KMS-11 (cell line): ENCODE results near the gene TBC1D24.
"Not testable (repeated sequence)": the region's sequence is repeated elsewhere in the genome, so short reads cannot be mapped to it uniquely, and the experiment has no call there.

Experiments
- H2AFZ ChIP-seq: fragments of 200-600 bp; sonication (generic); 2 replicates; pipeline ENCODE4 v1.6.1; 2016; ENCODE audit warnings: antibody characterized with exemption, mixed run types, low read depth
- H3K27ac ChIP-seq: fragments of 200-600 bp; sonication (generic); 2 replicates; pipeline ENCODE4 v1.6.1; 2016; ENCODE audit warnings: mild to moderate bottlenecking, mixed run types
- H3K27me3 ChIP-seq: fragments of 200-600 bp; sonication (generic); 2 replicates; pipeline ENCODE4 v1.6.1; 2017; ENCODE audit warnings: mild to moderate bottlenecking, low read depth, mixed run types, moderate library complexity; ENCODE audit not compliant: insufficient read depth
- H3K36me3 ChIP-seq: fragments of 200-600 bp; sonication (generic); 2 replicates; pipeline ENCODE4 v1.6.1; 2017; ENCODE audit warnings: mild to moderate bottlenecking, mixed run types; ENCODE audit not compliant: insufficient read depth
- H3K4me1 ChIP-seq: fragments of 200-600 bp; sonication (generic); 2 replicates; pipeline ENCODE4 v1.6.1; 2016; ENCODE audit warnings: mild to moderate bottlenecking, low read depth, mixed run types; ENCODE audit not compliant: poor library complexity, severe bottlenecking
- H3K4me2 ChIP-seq: fragments of 200-600 bp; sonication (generic); 2 replicates; pipeline ENCODE4 v1.7.0; 2016; ENCODE audit warnings: mild to moderate bottlenecking, mixed run types
- H3K4me3 ChIP-seq: fragments of 200-600 bp; sonication (generic); IDR thresholded peaks from 2 replicates; pipeline ENCODE4 v1.6.1; 2017; ENCODE audit warnings: low read depth, low read length, mixed read lengths; ENCODE audit not compliant: insufficient read depth
- H3K79me2 ChIP-seq: fragments of 200-600 bp; sonication (generic); 2 replicates; pipeline ENCODE4 v1.6.1; 2016; ENCODE audit warnings: low read depth, mixed run types; ENCODE audit not compliant: insufficient read depth
- H3K9ac ChIP-seq: fragments of 200-600 bp; sonication (generic); 2 replicates; pipeline ENCODE4 v1.6.1; 2016; ENCODE audit warnings: mild to moderate bottlenecking, mixed run types
- H4K20me1 ChIP-seq: fragments of 200-600 bp; sonication (generic); 2 replicates; pipeline ENCODE4 v1.6.1; 2016; ENCODE audit warnings: mild to moderate bottlenecking, mixed run types; ENCODE audit not compliant: insufficient read depth
- TF ChIP-seq, protein P1 (sequence below): fragments of 200-600 bp; sonication (generic); conservative IDR thresholded peaks from 2 replicates; pipeline ENCODE4 v1.6.1; 2017; ENCODE audit warnings: low read depth, mild to moderate bottlenecking, antibody characterized with exemption, low read length, moderate library complexity, mixed read lengths

TBC1D24 gene

DNA sequence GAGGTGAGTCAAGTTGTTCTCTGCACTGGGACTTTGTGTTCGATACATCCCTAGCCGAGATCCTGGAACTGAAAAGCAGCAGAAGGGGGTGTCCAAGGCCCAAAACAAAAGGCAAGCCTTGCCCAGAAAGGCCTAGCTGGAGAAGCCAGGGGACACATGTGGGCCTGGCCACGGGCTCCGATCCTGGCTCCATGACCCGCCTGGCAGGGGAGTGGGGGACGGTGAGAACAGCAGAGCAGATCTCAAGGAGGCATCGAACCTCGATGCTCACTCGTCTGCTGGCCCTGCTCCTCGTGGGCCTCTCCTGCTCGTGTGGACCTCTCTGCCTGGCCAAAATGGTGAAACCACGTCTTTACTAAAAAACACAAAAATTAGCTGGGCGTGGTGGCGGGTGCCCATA, 36.8 kb upstream of the TBC1D24 start:
- Histone ChIP-seq H3K4me2 (no peak overlapping the region), H3K36me3 (peaks cover 7% of the 10 kb centered on the region; the same call in 1 of the 2 replicates), H3K9ac (no peak overlapping the region), H3K4me3 (no peak overlapping the region), H4K20me1 (no peaks in the 10 kb centered on the region), H3K4me1 (no peaks in the 10 kb centered on the region), H2AFZ (no peak overlapping the region), H3K27me3 (no peaks in the 10 kb centered on the region), H3K79me2 (no peaks in the 10 kb centered on the region), H3K27ac (no peak overlapping the region)
- TF ChIP-seq, protein P1, sequence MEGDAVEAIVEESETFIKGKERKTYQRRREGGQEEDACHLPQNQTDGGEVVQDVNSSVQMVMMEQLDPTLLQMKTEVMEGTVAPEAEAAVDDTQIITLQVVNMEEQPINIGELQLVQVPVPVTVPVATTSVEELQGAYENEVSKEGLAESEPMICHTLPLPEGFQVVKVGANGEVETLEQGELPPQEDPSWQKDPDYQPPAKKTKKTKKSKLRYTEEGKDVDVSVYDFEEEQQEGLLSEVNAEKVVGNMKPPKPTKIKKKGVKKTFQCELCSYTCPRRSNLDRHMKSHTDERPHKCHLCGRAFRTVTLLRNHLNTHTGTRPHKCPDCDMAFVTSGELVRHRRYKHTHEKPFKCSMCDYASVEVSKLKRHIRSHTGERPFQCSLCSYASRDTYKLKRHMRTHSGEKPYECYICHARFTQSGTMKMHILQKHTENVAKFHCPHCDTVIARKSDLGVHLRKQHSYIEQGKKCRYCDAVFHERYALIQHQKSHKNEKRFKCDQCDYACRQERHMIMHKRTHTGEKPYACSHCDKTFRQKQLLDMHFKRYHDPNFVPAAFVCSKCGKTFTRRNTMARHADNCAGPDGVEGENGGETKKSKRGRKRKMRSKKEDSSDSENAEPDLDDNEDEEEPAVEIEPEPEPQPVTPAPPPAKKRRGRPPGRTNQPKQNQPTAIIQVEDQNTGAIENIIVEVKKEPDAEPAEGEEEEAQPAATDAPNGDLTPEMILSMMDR = no peak

DNA sequence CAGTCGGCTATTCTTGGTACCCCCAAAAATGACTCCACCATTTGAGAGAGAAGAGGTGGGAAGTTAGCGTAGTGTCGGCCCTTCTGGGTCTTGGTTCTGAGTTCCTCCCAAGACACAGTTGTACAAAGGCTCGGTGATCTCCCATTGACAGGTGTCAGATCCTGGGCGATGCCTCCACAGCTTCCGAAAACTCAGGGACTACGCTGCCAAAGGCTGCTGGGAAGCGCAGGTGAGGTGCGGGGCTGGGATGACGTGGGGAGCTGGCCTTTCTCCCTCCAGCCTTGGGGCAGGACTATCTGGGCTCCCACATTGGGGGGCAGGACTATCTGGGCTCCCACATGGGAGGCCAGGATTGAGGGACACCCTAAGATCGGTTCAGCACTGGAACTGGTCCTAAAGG, 35.3 kb upstream of the TBC1D24 start:
- H3K4me1 ChIP-seq = no peaks in the 10 kb centered on the region
- H3K27me3 ChIP-seq = no peaks in the 10 kb centered on the region
- no peak overlapping the region for H3K4me2 ChIP-seq
- H3K79me2 ChIP-seq = no peaks in the 10 kb centered on the region
- no peak overlapping the region for H2AFZ ChIP-seq
- H4K20me1 ChIP-seq = no peaks in the 10 kb centered on the region
- H3K9ac ChIP-seq = no peak overlapping the region
- H3K27ac ChIP-seq = no peak overlapping the region
- TF ChIP-seq, protein P1 = no peak
- peaks cover 5% of the 10 kb centered on the region; the same call in 1 of the 2 replicates for H3K36me3 ChIP-seq
- H3K4me3 ChIP-seq = no peak overlapping the region

DNA sequence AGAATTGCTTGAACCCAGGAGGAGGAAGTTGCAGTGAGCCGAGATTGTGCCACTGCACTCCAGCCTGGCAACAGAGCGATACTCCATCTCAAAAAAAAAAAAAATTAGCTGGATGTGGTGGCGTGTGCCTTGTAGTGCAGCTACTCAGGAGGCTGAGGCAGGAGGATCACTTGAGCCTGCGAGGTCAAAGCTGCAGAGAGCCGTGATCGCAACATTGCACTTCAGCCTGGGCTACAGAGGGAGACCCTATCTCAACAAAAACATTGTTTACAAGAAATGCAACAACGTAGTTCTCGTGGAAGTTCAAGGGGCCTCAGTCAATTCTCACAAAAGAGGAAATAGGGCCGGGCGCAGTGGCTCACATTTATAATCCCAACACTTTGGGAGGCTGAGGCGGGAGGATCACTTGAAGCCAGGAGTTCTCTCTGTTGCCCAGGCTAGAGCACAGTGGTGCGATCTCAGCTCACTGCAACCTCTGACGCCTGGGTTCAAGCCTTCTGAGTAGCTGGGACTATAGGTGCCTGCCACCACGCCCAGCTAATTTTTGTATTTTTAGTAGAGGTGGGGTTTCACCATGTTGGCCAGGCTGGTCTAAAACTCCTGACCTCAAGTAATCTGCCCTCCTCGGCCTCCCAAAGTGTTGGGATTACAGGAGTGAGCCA, 33.7 kb upstream of the TBC1D24 start:
- H3K4me3 ChIP-seq, H3K27ac ChIP-seq, H3K4me1 ChIP-seq, H4K20me1 ChIP-seq, H3K79me2 ChIP-seq, H3K27me3 ChIP-seq, H3K36me3 ChIP-seq, H3K4me2 ChIP-seq, H3K9ac ChIP-seq, H2AFZ ChIP-seq: not testable (repeated sequence)

DNA sequence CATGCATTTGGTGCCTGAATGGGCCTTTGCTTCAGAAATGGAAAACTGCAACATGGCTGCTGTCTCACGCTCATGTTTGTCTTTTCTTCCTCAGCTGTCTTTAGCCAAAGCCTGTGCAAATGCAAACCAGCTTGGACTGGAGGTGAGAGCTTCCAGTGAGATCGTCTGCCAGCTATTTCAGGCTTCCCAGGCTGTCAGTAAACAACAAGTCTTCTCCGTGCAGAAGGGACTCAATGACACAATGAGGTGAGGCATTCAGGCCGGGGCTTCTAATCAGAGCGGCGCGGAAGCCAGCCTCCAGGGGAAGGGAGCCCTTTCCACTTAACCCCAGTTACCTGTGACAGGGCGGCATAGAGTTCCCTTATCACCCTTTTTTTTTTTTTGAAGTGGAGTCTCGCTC, 31.4 kb upstream of the TBC1D24 start:
- H2AFZ ChIP-seq = no peak overlapping the region
- H3K4me2 ChIP-seq = no peak overlapping the region
- no peaks in the 10 kb centered on the region for H3K4me1 ChIP-seq
- no peaks in the 10 kb centered on the region for H3K27me3 ChIP-seq
- H3K9ac ChIP-seq = no peak overlapping the region
- no peaks in the 10 kb centered on the region for H4K20me1 ChIP-seq
- no peak overlapping the region for H3K4me3 ChIP-seq
- H3K27ac ChIP-seq = no peak overlapping the region
- TF ChIP-seq, protein P1 = no peak
- H3K36me3 ChIP-seq = peaks cover 11% of the 10 kb centered on the region; the same call in 1 of the 2 replicates
- no peaks in the 10 kb centered on the region for H3K79me2 ChIP-seq

DNA sequence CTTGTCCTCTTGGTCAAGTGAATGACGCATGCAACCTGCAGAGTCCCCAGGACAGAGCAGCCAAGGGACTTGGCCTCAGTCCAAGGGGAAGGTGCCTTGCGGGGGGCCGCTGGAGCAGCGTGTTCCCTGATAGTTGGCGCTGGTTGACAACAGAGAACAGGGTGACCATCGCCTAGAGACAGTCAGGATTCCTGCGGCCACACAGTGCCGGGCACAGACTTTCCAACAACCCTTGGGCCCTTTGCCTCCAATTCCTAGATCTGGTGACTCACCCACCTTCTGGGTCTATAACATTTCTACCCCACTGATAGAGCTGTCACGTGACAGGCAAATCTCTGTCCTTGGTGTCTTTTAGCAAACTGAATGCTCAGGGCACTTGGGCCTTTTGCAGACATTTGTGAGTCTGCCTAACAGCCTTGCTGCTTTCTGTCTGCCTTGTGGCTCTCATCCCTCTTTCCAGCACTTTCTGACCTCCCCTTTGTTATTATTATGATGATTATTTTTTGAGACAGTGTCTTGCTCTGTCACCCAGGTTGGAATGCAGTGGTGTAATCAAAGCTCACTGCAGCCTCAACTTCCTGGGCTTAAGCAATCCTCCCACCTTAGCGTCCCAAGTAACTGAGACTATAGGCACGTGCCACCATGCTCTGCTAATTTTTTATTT, 26.9 kb upstream of the TBC1D24 start:
- no peak overlapping the region for H2AFZ ChIP-seq
- no peaks in the 10 kb centered on the region for H3K4me1 ChIP-seq
- H3K4me2 ChIP-seq = no peak overlapping the region
- no peaks in the 10 kb centered on the region for H3K27me3 ChIP-seq
- peaks cover 11% of the 10 kb centered on the region; the same call in 1 of the 2 replicates for H3K36me3 ChIP-seq
- H3K9ac ChIP-seq = no peak overlapping the region
- no peaks in the 10 kb centered on the region for H3K79me2 ChIP-seq
- no peak overlapping the region for H3K4me3 ChIP-seq
- TF ChIP-seq, protein P1 = no peak
- H4K20me1 ChIP-seq = no peaks in the 10 kb centered on the region
- no peak overlapping the region for H3K27ac ChIP-seq
